HG03571 (cell line): Measurements from ENCODE around the gene CPNE8.

Source experiments
- ATAC-seq: cut with Tn5 transposase; IDR thresholded peaks from one replicate; pipeline ENCODE4 v1.9.1; 2021; ENCODE audit not compliant: unreplicated experiment

The CPNE8 gene

DNA sequence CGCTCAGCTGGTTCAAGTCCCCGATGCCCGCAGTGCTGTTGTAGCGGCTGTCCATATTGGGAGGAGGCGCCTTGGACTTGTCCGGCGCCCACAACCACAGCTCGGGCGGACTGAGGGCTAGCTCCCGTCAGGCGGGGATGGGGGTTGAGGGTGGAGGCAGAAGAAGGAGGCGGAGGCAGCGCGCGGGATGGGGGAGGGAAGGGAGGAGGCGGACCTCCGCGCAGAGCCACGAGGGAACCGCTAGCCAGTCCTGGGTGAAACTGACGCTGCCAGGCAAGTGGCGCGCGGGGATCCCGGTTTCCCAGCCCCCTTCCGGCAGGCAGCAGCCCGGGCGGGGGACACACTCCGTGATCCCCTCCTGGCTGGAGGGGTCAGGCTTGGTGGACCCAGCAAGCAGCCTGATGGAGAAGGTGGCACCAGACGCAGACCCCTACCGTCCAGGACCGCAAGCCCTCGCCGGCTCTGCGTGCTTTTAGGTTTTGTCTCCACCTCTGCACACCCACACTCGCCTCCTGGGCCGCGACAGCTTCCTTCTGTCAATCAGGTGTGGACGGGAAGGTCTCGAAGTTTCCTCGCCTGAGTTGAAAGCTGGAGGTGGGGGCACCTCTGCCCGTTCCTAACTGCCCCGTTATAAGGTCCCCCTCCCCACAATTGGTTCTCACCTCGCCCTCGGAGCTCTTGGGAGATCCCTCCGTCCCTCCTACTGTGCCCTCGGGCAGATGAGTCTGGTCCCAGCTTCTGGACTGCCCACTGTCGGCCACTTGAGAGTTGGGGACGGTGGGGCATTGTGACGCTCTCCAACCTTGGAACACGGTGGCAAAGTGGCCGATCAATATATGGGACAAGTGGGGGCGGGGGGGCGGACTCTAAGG lies at the start of gene CPNE8:
Gene CPNE8 (minus strand): TSS at position 112 of the 872 bp plus-strand sequence. CDS start 57 bp downstream, at position 55.
- peak; percentile 54 for ATAC-seq

DNA sequence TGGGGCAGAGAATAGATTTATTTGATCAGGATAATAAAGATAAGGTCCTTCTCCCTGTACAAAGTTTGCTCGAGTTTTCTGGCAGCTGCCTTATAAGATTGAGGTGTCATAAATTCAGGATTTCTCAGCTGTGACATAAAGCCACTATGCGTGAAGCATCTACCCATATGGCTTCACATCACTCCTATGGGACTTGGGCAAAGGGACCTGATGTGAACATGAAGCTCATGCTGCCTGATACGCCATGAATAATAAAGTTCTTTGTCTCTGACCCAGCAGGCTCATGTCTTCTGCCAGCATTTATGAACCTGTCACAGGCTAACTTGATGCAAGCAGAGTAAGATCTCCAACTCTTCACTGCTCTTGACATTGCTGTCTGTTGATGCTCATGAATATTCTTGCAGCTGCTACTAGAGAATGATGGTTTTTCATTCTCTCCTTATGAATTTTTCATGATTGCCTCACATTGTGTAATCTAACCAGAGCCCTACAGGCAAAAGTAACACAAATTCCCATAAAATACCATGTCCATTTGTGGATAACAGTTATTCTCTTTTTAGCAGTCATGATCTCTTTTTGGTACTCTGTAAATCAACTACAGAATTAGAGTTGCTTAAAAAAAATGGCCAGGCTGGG lies 49.0 kb upstream of the CPNE8 start:
- ATAC-seq = no peak

DNA sequence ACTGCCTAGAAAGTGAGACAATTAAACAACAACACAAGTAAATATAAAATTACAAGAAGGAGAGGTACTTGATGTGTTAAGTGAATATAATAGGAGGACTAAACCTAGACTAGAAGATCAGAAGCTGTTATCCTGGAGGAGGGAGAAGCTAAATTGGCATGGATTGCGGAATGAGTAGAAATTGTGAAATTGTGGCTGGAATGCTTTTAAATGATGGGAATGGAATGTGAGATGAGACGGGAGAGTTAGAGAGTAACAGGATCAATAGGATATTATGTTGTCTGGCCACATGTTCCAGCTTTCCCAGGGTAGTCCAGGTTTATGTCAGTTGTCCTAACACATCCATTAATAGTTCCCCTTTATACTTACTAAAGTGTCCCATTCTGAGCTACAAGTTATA lies 44.0 kb upstream of the CPNE8 start:
- ATAC-seq = no peak

DNA sequence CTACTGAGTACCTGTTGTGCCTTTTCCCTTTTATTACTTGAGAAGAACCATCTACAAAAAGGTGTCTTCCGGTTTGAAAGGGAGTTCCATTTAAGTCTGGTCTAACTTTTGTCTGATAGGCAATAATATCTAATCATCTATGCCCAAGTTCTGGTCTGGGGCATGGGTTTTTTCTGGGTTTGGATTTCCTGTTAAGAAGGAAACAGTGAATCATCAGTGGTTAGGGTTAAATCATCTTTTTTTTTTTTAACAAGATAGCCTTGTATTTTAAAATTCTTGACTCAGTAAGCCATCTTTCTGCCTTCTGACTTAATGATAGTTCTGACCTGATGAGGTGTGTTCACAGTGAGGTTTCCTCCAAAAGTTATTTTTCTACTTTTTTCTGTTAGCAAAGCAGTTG lies 29.3 kb upstream of the CPNE8 start:
- ATAC-seq = no peak

DNA sequence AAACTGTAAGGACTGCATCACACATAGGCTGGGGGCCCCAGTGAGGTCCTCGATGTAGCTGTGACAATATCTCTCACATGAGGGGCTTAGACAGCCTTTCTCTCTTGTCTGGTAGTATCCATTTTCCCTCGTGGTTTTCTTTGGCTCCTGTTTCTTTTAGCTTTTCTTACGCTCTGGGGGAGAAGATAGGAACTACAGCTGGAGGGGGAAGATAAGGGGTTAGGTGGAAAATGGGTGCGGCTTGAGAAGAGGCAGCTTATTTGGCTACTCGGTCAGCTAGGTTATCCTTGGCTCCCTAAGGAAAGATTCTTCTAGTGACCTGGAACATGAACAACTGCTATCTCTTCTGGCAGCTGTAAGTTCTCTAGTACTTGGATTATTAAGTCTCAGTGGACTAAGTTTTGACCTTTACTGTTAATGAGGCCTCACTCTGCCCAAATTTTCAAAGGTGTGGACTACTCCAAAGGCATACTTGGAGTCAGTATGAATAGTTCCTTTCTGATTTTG lies 28.7 kb upstream of the CPNE8 start:
- ATAC-seq = no peak

DNA sequence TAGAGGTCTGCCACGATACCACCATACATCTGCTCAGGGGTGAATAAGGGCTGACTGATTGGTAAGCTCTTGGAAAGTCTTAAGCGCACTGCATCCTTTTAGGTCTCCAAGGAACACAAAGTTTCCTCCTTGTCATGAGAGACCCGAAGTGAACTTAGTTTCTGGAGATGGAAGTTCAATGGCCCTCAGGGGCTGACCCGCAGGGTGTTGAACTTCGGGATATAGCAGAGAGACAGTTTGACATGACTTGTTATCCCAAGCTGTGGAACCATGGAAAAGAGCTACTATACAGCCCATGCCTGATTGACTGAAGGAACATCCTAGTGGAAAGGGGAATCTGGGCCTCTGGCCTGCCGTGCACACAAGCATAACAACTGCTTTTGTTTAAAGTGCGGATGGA lies 26.9 kb upstream of the CPNE8 start:
- no peak for ATAC-seq

DNA sequence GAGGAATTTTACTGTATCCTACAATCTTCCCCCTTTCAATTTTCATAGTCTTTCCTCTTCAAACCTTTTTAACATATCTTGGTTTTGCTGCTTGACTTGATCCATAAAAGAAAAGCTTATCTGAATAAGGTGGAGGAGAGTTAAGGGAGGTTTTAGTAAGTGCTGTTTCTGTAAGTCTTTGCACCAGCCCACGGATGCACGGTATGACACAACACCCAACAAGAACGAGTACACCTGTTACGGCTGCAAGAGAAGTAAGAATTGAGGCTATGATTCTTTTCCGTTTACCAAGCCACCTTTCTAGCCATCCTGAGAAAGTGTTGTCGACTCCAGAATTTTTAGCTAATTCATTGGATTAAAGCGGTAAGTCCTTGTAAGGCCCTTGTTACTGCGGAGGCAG lies 26.1 kb upstream of the CPNE8 start:
- no peak for ATAC-seq

DNA sequence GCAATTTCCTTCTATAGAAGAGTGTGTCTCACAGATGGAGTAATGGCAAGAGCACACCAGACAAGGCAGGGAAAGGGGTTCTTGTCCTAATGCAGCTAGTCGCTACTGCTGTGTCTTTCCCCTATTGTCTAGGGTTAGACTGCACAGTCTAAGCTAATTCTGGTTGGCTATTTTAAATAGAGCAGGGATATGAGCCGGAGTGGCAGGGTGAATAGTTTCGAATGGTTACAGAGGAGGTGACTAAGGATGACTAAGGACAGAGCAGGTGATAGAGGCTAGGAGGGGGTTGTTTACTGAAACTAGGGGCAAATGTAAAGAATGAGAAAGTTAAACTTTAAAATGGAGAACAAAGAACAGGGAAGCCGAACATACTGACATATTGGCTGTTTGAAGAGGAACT lies 25.6 kb upstream of the CPNE8 start:
- ATAC-seq = no peak

DNA sequence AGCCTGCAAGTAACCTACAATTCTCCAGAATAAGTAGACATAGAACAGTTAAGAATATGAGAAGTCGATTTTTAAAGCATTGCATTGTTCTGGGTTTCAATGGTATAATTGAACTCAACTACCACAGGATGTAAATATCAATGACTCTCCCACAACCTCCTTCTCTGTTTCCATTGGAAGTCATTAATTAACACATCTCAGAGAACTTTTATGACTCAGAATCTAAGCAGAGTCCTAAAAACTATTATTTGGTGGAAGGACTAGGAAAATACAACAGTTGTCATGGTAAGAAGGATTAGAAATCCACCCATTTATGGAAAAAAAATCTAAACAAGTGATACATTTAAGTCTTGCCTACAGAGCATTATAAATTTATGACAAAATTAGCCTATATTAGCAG lies 21.1 kb upstream of the CPNE8 start:
- ATAC-seq = no peak

DNA sequence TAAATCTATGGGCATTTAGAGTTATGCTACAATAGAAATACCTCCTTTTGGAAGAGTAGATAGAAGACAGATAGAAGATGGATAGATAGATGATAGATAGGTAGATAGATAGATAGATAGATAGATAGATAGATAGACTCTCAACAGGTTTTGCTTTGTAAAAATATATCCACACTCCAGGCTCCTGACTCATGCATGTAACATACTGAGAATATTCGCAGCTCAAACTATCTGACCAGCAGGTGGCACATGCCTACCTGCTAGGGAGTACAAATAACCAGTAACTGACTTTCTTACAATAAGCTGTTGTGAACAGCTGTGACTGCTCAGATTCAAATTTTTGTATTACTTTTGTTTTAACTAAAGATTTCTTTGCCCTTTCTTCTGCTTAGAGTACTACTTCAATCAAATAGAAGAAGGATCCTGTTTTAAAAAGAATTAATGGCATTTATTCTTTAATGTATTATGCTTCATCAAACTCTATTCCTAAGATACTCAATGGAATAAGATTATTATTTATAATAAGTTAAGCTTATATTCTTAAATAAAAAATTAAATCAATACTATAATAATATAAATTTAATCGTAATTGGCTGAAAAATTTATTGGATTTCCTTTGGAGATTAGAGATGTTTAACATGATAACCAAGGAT lies 15.8 kb upstream of the CPNE8 start:
- peak; percentile 94 for ATAC-seq

DNA sequence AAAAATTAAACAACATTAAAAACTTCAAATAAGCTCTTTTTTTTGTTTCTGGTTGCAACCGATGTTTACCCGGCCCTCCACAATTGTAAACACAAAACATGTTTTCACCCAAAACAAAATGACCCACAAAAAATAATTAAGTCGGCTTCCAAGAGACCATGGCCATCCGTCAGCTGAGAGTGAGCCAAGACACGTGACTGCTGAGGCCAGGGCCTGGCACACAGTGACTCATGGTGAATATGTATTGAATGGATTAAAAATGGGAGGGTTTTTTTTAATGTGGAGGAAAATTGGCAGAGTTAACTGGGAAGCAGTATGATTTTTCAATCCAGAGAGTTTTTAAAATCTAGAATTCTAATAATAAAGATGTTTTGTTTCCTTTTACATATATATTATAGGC lies 13.8 kb upstream of the CPNE8 start:
- ATAC-seq = no peak

DNA sequence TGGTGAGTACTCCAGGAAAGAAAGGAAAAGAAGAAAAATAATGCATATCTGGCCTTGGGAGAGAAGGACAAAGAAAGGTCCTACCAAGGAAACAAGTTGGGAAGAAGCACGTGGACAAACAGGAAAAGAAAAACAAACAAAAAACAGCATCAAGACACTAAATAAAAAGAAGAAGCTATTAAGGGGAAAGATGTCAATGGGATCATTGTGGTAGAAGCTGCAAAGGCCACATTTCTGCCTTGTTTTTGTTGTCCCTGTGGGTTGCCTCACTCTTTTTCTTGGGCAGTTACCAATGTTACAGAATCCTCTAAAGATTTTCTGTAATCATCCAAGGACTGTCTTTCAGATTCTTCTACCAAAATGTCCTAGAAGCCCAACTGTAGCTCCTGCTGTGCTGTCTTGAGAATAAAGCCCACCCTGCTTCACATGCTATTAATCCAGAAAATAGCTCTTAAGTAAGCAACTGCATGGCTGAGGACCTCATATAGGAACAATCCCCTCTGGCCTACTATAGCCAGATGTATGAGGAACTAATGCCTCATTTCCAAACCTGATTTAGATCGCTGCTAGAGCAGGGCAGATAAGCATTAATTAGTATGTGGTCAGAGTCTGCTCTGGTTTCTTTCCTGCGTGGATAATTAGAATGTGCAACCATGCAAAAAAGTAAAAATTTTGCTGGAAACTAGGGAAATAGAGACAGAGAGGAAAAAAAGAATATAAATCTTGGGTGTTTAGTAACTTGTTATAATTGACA lies 10.2 kb upstream of the CPNE8 start:
- no peak for ATAC-seq

DNA sequence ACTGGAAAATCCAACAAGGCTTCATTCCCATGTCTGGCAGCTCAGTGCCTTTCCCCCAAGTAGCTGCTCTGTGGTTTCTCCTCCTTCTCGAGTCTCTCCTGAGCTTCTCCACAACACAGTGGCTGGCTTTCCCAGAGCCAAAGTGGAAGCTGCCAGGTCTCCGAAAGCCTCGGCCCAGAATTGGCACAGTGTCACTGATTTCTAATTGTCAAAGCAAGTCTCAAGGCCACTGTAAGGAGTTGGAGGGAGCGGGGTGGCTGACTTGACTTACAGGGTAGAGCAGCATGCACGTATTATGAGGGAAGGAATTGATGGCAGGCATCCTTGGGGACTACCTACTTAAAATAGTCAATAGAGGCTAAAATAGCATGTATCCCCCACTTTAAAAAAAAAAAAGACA lies 6.7 kb upstream of the CPNE8 start:
- ATAC-seq = no peak

DNA sequence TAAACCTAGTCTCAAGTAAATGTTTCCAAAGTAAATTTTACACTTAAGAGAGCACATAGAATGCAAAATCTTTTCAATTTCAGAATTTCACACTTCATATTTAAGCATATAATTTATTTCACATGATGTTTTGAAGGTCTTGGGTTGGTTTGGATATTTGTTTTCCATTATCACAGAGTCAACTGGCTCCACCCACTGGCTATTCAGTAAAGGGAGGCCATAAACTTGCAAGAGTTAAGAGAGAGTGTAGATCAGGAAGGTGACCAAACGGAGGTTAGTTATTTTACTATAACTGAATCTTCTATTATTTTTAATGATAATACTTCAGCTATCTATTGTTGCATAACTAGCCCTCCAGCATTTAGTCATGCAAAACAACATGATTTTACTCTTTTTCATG lies 6.2 kb upstream of the CPNE8 start:
- ATAC-seq = no peak

DNA sequence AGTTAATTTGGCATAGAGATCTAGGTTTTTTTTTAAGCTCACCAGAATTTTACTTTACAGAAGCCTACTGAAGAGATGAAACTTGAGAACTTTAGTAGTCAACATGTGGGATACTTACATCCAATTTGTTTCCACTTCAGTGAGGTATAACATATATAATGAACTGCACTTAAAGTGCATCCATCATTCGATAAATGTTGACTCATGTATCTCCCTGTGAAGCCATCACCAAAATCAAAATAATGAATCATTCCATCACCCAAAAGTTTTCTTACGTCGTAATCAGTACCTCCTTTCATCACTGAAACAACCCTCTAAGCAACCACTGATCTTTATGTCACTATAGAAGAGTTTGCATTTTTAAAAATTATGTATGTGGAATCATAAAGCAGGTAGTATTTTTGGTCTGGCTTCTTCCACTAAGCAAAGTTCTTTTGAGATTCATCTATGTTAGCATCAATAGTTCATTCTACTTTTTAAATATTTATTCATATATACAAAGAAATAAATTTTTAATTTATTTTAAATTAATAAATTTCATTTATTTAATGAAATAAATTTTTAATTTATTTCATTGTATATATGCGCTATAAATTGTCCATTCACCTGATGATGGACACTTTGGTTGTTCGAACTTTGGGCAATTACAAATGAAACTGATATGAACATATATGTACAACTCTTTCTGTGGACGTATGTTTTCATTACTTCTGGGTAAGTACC lies 2.0 kb upstream of the CPNE8 start:
- ATAC-seq = no peak

DNA sequence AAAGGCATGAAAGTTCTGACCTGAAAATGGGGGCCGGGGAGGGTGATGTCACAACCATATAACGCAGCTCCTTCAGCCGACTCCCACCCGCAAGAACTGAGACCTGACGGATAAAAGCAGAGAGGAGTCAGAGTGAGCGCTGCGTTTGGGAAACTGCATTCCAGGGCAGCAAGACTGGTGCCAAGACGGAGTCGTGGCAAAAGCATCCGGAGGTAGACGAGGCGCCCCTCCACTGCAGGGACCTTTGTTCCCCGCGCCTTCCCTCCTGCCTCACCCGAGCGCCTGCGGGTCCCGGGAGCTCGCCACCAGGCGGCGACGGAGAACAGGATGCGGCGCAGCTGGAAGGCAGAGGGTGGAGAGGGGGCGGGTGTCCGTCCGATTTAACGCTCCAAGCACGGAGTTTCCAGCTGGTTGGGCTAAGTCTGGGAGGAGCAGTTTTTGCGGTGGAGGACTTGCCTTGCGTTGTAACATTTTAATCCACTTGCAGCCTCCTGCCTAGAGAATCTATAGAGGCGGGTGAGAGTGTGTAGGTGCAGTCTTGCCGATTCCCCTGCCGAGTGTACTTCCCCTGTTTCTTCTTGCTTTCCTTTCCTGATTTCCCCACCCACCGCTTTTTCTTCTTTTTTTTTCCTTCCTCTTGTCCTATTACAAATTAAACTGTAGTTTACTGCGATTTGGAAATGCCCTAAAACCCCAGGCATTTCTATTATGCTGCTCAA lies 1.2 kb upstream of the CPNE8 start:
- ATAC-seq = peak; percentile 54

DNA sequence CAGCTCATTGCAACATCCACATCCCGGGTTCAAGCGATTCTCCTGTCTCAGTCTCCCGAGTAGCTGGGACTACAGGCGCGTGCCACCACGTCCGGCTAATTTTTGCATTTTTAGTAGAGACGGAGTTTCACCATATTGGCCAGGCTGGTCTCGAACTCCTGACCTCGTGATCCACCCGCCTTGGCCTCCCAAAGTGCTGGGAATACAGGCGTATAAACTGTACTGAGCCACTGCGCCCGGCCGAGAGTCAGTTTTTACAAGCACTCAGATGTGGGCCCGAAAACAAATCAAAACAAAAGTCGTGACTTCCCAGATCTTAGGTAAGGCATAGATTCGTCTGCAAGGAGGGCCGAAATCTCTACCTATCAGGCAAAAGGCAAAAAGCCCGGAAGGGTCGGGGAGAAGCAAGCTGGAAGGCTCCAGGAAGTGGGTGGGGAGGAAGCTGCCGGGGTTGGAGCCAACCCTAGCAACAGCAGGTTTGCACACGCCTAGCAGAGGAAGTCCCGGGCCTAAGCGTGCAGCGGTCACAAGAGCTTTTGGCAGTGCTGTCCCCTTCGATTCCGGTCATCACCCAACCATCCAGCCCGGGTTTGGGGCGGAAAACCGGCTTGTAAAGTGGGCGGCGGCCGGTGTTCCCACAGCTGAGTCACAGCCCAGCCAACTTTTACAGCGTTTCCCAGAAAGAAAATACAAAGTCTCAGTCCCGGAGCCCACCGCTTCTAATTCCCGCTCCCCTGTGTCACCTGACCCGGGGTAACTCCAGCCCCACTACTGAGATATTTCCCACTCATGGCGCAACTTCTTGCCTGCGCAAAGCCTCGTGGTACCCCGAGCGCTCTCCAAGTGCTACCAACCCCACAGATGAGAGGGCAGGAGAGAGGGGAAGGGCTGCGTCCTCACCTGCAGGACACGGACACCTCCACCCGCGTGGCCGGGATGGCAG lies 583 bp downstream of the CPNE8 start:
- peak; percentile 69 for ATAC-seq

DNA sequence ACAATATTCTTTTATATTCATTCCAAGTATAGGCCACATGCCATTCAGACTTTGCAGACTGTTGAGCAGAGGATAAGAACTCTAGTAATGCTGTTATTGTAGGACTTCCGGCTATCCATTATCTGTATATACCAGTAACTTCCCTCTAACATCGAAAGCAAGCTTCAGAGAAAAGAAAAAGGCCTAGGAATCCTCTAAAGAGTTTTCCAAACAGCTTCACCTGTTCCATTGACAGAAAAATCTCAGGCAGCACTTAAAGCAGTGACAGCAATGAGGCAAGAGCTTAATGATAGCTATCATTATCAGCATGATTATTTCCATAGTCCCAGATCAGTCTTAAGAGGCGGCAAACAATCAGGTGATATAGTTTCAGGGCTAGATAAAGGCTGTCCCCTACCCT lies 1.8 kb downstream of the CPNE8 start:
- ATAC-seq = no peak
